ENCODE measurements around the gene MZT2B. TPM values are rescaled to one million over a fixed set of nuclear protein-coding genes. Genes with fewer than 3 reads are reported as not detected.
"Not testable (repeated sequence)": the region's sequence is repeated elsewhere in the genome, so short reads cannot be mapped to it uniquely, and the experiment has no call there.

Gene MZT2B
- total RNA-seq, 2 experiments from 2014 or later: 326 to 336 TPM

GRCh38 chr2:130152136-130152815 is 29.8 kb upstream of the MZT2B start:
- POLR2A ChIA-PET, CTCF ChIA-PET: not testable (repeated sequence)

DNA sequence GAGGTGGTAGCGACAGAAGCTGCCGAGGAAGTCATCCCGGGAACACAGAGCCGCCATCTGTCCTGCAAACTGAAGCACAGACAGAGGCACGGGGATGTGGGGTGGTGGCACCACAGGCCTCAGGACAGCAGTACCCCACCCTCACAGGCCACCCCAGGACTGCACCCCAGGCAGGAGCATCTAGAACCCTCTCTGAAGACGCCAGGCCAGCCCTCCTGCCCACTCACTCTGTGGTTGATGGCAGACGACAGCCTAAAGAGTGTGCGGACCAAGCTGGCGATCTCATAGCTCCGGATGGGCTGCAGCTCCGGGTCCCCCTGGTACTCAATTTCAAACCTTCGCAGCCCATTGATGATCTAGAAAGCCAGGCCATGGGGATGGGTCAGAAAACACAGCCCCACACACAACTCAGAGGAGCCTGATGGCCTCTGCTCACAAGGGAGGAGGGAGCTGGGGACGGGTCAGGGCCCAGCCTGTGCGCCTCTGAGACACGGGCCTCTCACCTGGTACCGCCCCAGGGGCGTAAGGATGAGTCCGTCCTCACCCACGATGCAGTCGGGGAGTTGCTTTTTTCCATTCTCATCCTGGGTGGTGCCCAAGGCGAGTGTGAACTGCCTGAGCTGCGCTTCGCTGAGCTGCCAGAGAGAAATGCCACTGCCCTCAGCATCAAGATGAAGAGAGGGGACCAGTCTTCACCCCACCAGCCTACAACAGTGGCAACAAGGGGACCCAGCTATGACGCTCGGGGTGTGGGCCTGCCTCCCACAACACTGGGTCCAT is 29.1 kb upstream of the MZT2B start:
- ChIA-PET CTCF (no interaction called here), POLR2A (no interaction called here)

DNA sequence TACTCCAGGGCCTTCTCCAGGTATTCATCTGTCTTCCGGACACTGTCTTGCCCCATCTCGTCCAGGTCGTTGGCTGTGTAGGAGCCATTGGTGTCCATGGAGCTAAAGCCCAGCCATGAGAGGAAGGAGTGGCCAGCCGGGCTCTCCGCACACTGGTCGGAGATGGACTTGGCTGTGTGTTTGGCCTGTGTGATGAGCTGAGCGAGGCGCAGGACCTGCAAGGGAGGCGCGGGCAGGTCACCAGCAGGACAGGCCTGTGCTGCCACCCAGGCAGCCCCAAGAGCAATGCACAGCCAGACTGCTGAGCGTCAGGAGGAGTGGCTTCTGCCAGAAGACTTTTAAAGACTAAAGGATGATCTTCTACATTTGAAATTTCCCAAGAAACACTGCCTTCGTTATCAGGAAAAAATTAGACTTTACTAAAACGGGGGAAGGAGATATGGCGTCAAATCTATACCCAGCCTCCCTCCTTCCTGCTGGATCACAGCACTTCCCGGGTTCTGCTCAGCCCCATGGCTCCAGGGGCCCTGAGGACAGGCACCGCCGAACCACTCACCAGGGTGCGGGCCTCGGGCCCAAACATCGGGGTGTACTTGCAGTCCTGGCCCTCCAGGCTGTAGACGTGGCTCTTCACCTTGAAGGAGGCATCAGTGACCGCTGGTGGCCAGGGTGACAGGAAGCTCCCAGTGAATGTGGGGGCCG is 28.2 kb upstream of the MZT2B start:
- POLR2A ChIA-PET, CTCF ChIA-PET: not testable (repeated sequence)

DNA sequence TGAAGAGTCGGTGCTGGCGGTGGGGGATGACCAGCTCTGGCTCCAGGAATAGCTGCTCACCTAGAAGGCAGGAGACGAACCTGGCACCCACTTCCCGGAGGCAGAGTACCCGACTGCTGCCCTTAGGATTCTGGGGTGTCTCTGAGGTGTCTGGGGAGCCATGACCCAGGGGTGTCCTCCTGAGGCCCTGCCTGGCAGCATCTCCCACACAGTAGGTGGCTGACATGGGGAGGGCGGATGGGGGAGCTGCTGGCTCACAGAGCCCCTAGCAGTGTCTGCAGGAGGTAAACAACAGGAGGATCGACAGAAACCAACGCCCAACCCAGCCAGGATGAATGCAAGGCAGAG is 27.7 kb upstream of the MZT2B start:
- POLR2A ChIA-PET, CTCF ChIA-PET: not testable (repeated sequence)

DNA sequence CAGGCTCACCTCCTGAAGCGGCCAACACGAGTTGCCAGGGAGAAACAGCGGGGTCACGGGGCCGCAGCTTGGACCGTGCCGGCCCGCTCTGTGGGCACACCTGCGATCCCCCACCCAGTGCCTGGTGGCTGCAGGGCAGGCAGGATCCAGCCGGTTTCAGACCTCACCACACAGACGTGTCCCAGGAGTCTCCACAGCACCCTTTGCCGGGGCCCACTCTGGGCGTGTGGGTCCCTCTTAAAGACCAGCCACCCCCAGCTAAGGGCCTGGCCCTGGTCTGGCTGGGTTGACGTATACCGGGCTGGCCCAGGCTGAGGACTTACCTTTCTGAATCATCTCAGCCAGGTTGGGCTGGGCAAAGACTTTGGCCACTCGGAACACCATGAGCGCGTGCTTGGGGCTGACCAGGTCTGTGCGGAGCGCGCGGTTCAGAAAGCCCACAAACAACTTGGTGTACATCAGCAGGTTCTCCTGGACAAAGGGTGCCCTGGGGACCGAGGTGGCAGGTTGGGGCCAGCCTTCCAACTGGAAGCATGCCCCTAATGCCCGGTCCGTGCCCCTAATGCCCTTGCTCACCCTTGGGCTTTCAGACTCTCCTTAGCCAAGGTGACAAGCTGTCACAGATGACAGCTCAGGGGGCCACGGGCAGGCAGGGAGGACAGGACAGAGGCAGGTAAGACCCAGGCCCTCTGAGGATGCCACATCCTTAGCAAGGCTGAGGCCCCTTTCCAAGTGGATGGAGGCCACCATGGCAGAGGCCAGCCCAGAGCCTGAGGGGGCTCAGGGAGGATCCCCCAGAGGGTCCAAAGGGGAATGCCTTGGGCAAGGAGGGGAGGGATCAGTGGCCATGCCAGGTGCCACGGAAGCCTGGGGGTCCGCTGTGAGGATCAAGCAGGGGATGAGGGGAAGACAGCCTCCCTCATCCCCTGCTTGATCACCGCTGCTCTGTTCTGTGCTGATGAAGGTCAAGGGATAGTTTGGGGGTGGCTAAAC is 27.0 kb upstream of the MZT2B start:
- CTCF ChIA-PET: interaction anchor here (0.7 kb wide), 1 partner anchor 177 kb away, joined by 3 read pairs; no protein-coding TSS in a partner anchor
- POLR2A ChIA-PET: no interaction called here

DNA sequence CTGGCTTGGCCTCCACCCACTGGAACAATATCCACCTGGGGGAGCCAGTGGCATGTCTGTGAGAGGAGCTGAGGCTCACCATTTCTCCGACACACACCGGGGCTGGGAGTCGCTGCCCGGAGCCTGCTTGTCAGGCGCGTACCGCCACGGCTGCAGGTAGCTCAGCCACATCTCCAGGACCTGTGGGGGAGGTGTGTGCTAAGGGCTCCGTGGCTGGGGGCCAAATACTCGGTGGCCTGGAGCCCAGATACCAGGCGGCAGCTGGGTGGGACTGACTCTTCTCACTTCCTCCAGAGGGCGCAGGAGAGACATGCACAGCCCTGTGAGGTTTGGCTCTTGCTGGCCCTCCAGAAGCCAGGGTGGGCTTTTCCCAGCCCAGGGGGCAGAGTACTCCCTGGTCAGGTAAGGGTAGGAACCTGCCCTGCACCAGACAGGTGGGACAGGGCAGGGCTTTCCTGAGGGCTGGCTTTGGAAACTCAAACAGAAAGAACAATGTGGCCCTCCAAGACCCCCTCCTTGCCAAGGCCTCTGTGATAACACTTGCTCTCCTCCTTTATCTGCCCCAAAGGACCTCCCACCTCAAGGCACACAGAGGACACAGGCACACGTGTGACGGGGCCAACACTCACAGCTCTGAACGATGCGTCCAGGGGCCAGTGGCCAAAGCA is 26.0 kb upstream of the MZT2B start:
- POLR2A ChIA-PET: not testable (repeated sequence)
- CTCF ChIA-PET: interaction anchor here (0.7 kb wide), 1 partner anchor 176 kb away, joined by 3 read pairs; no protein-coding TSS in a partner anchor

DNA sequence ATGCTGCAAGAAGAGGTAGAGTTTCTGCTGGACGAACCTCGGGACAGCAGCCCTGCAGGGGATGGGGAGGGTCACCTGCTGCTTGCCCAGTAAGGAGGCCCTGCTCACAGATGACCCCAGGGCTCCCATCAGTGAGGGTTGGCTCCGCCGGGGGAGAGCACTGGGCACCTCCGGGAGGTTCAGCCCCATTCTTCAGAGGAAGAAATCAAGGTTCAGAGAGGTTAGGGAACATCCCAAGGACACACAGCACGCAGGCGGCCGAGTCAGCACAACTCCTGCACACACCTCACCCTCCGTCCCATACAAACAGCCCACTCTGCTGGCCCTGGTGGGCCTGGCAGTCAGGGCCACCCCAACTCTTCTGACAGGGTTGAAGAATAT is 25.4 kb upstream of the MZT2B start:
- CTCF ChIA-PET: no interaction called here

DNA sequence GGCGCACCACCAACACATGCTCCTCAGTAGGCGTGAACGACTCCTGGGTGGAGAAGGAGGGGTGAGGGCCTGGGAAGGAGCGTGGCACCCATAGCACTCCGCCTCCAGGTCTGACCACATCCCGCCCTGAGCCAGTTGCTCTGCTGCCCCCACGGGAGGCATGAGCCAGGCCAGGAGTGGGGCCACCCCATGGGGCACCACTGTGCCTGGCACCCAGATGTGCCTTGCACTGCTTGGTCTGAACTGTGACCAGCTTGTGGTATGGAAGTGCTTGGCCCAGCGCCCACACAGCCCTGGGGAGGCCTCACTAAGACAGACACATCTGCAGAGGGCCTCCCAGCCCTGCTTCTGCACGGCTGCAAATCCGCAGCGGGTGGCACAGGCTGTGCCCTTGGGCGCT is 24.7 kb upstream of the MZT2B start:
- CTCF ChIA-PET: not testable (repeated sequence)
- POLR2A ChIA-PET: interaction anchor here (0.6 kb wide), 1 partner anchor 180 kb away, joined by 11 read pairs; no protein-coding TSS in a partner anchor

More for the DNA sequence above, 25.4 kb upstream of the MZT2B start:
- POLR2A ChIA-PET: no interaction called here

DNA sequence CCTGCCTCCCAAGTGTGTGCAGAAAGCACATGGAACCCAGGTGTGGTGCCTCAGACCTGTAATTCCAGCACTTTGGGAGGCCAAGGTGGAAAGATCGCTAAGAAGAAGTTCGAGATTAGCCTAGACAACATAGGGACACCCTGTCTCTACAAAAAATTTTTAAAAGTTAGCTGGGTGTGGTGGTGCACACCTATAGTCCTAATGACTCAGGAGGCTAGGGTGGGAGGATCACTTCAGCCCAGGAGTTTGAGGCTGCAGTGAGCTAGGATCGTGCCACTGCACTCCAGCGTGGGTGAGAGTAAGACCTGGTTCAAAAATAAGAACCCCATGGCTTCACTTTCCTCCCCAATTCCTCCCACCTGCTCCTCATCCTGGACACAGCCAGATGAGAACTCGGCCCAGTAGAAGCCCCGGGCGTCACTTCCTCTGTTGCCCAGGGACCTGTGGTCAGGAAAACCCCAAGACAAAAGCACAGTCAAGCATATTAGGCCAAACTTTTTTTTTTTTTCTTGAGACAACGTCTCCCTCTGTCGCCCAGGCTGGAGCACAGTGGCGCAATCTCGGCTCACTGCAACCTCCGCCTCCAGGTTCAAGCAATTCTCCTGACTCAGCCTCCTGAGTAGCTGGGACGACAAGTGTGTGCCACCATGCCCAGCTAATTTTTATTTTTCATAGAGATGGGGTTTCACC is 24.1 kb upstream of the MZT2B start:
- POLR2A ChIA-PET: interaction anchor here (0.6 to 0.7 kb wide), 2 partner anchors 15 to 179 kb away, joined by 4 to 11 read pairs; no protein-coding TSS in a partner anchor
- CTCF ChIA-PET: not testable (repeated sequence)

DNA sequence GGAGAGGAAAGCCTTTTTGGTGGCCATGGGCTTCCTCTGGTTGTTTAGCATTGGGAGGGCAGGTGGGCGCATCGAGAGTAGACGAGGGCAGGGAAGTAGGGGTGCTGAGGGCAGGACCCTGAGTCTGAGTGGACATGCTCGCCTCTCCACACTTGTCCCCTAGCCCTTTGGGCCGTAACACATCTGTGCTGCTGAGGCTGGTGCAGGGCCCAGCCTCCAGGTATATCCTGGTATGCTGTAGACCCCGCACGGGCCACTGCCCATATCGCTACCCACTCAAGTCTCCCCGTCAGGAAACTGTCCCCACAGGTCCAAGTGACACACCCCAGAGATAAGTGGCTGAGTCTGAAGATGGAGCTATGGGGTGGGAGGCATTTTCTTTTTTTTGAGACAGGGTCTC is 23.4 kb upstream of the MZT2B start:
- ChIA-PET CTCF (no interaction called here), POLR2A (interaction anchor here (0.7 kb wide), 1 partner anchor 15 kb away, joined by 4 read pairs; no protein-coding TSS in a partner anchor)

DNA sequence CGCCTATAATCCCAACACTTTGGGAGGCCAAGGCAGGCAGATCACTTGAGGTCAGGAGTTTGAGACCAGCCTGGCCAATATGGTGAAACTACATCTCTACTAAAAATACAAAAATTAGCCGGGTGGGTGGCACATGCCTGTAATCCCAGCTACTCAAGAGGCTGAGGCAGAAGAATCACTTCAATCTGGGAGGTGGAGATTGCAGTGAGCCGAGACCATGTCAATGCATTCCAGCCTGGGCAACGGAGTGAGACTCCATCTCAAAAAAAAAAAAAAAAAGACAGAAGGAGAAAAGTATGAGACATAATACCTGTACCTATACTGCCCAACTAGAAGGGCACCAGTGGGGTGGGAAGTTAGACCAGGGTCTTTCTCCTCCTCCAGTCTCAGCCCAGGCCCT is 22.7 kb upstream of the MZT2B start:
- CTCF ChIA-PET, POLR2A ChIA-PET: not testable (repeated sequence)

GRCh38 chr2:130160131-130160530 is 21.9 kb upstream of the MZT2B start:
- ChIA-PET POLR2A (no interaction called here), CTCF (no interaction called here)

GRCh38 chr2:130160838-130161705 is 21.0 kb upstream of the MZT2B start:
- CTCF ChIA-PET, POLR2A ChIA-PET: not testable (repeated sequence)

GRCh38 chr2:130162486-130162885 is 19.6 kb upstream of the MZT2B start:
- CTCF ChIA-PET: not testable (repeated sequence)

GRCh38 chr2:130162968-130163367 is 19.1 kb upstream of the MZT2B start:
- CTCF ChIA-PET: no interaction called here
- POLR2A ChIA-PET: no interaction called here

More at GRCh38 chr2:130162486-130162885, 19.6 kb upstream of the MZT2B start:
- POLR2A ChIA-PET: not testable (repeated sequence)

- POLR2A ChIA-PET: no interaction called here
These were observed 16.6 kb upstream of the MZT2B start for GRCh38 chr2:130165293-130166016.

DNA sequence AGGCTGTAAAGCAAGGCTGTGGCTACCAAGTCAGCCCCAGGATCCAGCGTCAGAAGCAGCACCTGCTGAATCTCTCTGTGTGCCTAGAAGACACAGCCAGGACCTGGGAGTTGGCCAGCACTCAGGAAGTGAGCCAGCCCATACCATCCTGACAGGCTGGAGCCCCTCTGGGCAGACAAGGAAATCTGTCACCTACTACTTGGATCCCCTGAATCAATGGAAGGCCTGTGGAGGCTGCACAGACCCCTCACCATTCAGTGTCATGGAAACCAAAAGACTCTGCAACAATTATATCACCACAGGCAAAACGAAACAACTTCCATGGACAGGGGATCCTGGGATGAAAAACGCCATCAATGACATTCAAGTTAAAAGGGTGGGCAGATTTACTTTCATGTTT is 15.5 kb upstream of the MZT2B start:
- CTCF ChIA-PET, POLR2A ChIA-PET: not testable (repeated sequence)

More at GRCh38 chr2:130165293-130166016, 16.6 kb upstream of the MZT2B start:
- CTCF ChIA-PET: no interaction called here
